HuH-7 (cell line): ENCODE results near the gene DIP2A.
"Not testable (repeated sequence)": the region's sequence is repeated elsewhere in the genome, so short reads cannot be mapped to it uniquely, and the experiment has no call there.

Source experiments
- DNase-seq: peaks from one replicate; pipeline ENCODE4 v3.0.0; 2011; ENCODE audit warnings: low spot score

Gene DIP2A

DNA sequence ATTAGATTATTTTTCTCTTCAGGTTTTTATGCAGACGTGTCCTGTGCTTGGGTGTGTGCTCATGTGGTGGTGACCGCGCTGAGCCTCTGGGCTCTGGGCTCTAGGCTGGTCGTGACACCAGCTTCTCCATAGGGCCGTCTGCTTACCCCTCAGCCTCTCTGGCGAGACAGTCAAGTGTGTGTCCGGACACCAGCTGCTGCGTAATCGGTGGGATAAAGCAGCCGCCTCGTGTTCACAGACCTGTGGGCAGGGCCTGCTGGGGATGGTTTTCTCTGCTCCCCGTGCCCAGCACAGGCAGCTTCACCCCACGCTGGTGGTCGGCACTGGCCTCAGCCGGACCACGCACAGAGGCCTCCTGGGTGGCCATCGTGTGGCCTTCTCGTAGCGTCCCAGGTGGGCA is 33.6 kb upstream of the DIP2A start:
- no peak for DNase-seq

DNA sequence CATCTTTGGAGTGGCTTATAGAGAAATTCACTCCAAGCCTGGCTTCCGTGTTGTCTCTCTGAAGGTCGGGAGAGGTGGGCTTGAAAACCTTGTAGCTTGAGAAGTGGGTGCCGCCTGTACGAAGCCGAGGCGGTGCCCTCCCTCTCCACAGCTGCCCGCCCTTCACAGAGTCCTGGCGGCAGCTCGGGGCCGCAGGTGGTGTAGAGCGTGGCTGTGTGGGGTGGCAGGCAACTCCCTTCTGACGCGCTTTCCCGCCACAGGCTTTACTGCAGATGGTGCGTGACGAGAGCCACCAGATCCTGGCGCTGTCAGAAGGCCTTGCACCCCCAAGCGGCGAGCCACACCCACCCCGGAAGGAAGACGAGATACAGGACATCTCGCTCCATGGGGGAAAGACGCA is 33.1 kb upstream of the DIP2A start:
- no peak for DNase-seq

DNA sequence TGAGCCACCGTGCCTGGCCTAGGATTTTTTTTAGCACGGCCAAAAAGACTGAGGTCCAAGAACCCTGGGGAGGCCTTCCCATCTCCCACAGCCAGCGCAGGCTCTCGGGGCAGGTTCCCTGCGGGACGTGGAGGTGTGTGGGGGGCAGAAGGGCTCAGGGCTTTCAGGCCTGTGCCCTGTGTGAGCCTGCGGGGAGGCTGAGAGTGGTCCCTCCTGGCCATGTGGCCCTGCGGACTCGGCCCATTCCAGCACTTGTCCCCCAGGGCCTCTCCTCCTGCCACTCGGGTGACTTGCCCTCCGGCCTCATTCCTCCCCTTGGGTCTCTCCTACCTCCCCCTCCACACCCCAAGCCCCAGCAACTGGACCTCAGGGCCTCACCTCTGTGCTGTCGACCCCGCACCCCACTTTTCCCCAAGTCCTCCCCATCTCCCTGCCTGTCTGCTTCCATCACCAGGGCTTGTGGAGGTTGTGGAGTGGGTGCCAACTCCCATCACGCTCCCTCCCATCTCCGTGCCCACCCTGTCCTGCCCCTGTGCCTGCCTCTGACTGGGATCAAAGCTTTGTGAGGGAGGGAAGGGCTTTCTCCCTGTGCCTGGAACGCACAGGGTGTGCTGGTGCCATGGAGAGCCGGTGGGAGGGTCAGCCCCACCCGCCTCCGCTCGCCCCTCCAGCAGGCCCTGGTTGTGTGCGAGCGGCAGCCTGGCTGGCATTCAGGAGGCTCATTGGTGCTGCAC is 32.2 kb upstream of the DIP2A start:
- DNase-seq = no peak

DNA sequence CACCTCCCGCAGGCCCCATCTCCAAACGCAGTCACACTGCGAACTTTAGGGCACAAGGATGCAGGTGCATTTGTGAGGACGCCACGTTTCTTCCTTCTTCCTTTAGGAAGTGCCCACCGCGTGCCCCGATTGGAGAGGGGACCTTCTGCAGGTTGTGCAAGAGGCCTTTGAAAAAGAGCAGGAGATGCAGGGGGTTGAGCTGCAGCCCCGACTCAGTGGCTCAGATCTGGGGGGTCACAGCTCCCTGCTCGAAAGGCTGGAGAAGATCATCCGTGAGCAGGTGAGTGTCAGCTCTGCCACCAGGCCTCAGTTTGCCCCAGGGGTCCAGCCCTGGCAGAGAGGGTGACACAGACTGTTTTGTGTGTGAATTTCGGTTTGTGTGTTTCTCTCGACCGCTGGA is 31.2 kb upstream of the DIP2A start:
- DNase-seq = no peak

DNA sequence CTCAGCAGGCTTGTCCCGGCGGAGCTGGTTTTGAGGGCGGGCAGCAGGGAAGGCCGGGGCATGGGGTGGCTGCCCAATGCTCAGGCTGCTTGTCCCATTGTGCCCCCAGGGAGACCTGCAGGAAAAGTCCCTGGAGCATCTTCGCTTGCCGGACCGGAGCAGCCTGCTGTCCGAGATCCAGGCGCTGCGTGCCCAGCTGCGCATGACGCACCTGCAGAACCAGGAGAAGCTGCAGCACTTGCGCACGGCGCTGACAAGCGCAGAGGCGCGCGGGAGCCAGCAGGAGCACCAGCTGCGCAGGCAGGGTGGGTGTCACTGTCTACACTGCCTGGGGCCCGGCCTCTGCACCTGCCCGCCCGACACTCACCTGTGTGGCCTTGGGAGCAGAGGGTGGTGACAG is 30.4 kb upstream of the DIP2A start:
- no peak for DNase-seq

DNA sequence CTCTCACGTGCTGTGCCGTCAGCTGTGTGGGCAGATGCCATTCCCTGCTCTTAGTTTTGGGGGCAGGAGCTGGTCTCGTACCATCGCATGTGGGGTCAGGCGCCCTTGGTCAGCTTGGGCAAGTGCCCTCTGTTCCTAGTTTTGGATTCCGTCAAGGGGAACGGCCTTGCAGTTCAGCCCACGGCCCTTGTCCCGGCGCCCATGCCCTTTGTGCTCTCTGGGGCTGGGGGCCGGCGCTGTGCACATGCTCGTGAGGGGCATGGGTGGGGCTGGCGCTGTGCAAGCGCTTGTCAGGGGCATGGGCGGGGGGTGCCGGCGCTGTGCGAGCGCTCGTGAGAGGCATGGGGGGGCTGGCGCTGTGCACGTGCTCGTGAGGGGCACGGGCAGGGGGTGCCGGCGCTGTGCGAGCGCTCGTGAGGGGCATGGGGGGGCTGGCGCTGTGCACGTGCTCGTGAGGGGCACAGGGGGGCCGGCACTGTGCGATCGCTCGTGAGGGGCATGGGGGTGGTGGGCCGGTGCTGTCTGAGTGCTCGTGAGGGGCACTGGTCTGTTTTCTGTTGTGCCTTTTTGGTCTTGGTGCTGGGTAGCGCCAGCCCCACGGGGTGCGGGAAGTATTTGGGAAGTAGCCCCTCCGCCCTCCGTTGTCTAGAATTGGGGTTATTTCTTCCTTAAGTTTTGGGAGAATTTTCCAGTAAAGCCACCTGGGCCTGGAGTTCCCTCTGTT is 29.5 kb upstream of the DIP2A start:
- no peak for DNase-seq

DNA sequence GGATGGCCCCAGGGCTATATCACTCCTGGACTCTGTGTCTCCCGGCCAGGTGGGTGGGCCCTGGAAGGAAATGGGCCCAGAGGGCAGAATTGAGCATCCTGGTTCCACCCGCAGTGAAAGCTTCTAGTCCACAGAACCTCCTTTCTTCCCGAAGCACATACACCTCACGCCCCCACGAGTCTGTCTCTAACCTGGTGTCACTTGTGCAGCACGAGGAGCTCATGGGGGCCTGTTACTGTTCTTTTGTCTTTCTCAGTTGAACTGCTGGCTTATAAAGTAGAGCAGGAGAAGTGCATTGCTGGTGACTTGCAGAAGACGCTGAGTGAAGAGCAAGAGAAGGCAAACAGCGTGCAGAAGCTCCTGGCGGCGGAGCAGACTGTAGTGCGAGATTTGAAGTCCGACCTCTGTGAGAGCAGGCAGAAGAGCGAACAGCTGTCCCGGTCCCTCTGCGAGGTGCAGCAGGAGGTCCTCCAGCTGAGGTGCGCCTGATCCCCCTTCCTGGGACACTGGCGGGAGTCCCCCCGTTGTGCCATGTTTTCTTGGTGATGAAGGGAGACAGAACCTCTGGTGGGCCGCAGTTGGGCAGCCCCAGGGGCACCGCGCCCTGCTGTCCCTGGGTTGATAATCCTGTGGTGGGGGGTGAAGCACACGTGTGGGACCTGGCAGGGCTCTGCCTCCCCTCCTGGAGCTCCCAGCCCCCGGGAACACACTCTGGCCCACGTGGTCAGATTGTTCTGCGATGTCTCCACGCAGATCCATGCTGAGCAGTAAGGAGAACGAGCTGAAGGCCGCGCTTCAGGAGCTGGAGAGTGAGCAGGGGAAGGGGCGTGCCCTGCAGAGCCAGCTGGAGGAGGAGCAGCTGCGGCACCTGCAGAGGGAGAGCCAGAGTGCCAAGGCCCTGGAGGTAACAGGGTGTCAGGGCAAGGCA is 28.7 kb upstream of the DIP2A start:
- DNase-seq = no peak

DNA sequence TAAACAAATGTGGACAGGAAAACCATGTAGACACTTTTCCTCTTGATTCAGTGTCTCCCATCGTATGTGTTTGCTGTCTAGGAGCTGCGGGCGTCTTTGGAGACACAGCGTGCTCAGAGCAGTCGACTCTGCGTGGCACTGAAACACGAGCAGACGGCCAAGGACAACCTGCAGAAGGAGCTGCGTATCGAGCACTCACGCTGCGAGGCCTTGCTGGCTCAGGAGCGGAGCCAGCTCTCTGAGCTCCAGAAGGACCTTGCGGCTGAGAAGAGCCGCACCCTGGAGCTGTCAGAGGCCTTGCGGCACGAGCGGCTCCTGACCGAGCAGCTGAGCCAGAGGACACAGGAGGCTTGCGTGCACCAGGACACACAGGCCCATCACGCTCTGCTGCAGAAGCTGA is 27.2 kb upstream of the DIP2A start:
- no peak for DNase-seq

DNA sequence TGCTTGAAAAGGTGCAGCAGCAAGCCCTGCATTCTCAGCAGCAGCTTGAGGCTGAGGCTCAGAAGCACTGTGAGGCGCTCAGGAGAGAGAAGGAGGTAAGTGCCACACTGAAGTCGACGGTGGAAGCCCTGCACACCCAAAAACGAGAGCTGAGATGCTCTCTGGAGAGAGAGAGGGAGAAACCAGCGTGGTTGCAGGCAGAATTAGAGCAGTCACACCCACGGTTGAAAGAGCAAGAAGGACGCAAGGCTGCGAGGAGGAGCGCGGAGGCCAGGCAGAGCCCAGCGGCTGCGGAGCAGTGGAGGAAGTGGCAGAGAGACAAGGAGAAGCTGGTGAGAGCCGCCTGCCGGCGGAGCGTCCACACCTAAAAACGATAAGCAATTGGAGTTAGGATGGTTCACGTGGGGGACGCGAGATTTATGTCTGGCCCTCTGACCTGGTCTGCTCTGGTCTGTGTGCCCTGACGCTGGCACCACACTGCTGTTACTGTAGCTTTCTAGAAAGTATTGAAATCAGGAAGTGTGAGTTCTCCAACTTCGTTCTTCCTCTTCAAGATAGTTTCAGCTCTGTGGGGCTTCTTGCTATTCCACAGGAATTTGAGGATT is 26.7 kb upstream of the DIP2A start:
- no peak for DNase-seq

DNA sequence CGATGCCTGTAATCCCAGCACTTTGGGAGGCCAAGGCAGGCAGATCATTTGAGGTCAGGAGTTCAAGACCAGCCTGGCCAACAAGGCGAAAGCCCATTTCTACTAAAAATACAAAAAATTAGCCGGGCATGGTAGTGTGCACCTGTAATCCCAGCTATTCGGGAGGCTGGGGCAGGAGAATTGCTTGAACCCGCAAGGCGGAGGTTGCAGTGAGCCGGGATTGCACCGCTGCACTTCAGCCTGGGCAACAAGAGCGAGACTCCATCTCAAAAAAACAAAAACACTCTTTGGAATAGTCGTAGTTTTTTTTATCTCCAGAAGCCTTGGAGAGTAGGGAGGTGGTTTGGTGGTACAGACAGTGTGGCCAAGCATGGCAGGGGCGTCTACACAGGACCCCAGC is 25.6 kb upstream of the DIP2A start:
- not testable (repeated sequence) for DNase-seq

DNA sequence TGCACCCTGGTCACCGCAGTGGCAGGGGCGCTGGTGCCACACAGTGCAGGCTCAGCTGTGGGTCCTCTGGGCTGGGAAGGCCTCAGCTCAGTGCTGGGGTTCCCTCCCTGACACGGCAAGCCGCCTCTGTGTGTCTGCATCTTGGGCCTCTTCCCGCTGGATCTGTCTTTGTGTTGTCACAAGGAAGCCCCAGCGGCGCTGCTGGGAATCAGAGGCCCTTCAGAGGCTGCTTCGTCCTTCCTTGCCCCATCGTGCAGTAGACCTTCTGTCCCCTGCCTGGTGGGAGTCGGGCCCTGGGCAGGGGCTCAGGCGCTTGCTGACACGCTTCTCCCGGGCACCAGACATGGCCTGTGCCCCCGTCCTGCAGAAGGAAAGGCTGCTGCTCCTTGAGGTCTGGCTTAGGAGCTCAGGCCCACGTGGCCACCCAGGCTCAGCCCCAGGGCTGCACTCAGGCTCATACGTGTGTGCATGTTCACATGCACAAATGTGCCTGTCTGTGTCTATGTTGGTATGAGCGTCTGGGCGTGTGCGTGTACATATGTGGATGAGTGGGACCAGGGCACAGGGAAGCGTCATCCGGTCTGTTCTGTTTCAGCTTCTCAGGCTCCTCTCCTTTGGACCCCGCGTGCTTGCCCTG is 24.3 kb upstream of the DIP2A start:
- no peak for DNase-seq

DNA sequence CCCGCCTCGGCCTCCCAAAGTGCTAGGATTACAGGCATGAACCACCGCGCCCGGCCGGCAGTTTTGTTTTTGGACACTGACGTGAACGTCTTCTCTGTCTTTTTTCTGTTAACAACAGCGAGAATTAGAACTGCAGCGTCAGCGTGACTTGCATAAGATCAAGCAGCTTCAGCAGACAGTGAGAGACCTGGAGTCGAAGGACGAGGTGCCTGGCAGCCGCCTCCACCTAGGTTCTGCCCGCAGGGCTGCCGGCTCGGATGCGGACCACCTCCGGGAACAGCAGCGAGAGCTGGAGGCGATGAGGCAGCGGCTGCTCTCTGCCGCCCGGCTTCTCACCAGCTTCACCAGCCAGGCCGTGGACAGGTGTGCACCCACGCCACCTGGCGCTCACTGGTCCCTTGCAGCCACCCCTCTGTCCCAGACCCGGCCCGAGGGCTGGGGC is 22.9 kb upstream of the DIP2A start:
- no peak for DNase-seq

DNA sequence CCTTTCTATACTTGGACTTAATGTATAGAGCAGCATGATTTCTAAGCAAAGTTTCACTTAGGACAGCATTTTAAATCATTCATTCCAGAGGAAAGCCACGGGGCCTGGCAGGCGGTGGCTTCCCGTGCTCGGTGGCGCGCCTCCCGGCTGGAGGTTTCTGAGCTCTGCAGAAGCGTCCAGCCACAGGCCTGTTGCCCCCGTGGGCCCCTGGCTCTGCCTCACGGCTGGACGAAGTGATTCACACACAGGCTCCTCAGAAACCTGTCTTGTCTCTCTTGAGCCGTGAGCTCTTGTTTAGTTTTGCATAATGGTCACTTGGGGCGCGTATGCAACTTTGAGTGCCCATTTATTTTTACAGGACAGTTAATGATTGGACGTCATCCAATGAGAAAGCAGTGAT is 22.1 kb upstream of the DIP2A start:
- DNase-seq = no peak

DNA sequence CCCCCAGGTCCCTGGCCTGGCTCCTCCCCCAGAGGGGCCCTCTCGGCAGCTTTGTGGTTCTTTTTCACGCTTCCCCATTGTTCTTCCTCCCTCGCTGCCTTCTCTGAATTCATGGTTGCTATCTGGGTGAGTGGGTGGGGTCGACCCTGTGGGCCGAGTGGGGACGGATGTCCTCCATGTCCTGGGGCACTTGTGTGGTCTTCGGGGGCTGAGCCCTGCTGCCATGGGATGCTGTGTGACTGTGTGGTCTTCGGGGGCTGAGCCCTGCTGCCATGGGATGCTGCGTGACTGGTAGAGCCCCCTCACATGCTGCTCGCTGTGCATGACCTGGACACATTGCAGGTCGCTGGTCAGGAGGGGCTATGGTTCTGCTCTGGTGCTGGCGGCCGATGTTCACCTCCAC is 21.6 kb upstream of the DIP2A start:
- DNase-seq = no peak

DNA sequence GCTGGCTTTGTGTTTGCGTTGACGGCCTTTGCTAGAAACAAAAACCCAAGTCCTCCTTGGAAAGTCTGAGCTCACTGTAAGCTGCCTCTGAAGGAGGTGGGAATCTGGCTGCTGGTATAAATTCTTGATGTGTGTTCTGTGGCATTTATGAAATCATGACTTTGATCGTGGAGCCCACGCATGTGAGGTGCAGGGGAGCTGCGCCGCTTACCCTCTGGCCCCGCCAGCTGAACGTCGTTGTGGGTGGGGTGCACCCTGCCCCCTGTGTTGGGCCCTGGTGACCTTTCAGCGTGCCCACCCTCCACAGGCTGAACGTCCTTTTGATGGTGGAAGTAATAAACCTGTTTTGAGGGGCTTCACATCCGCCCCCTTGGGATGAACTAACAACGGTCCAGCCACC is 21.2 kb upstream of the DIP2A start:
- DNase-seq = no peak

DNA sequence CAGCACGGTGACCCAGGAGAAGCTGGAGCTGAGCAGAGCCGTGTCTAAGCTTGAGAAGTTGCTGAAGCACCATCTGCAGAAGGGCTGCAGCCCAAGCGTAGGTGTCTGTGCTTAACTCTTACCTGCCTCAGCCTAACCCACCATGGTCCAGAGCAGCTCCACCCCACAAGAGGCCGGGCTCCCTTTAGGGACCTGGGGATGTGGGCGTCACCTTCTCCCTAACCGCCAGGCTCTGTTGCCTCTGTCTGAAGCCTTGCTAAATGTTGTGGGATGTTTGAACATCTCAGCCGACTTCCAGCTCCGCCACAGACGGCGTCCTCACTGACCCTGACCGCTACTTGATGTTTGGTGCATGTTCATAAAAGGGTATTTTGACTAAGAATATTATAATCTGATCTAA is 20.4 kb upstream of the DIP2A start:
- DNase-seq = no peak

DNA sequence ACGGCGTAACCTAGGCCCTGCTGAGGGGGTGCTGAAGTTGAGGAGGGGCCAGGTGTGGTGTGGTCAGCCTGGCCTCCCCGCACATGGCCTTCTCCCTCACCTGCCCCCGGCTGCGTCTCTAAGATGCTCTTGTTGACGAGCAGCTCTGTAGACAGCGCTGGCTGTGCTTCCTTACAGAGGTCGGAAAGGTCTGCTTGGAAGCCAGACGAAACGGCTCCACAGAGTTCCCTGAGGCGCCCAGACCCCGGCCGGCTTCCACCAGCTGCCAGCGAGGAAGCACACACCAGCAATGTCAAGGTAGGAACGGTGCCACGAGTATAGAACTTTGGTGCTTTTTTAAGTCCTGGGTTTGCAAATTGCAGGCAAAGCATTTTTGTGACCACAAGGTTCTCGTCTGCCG is 18.8 kb upstream of the DIP2A start:
- DNase-seq = no peak

DNA sequence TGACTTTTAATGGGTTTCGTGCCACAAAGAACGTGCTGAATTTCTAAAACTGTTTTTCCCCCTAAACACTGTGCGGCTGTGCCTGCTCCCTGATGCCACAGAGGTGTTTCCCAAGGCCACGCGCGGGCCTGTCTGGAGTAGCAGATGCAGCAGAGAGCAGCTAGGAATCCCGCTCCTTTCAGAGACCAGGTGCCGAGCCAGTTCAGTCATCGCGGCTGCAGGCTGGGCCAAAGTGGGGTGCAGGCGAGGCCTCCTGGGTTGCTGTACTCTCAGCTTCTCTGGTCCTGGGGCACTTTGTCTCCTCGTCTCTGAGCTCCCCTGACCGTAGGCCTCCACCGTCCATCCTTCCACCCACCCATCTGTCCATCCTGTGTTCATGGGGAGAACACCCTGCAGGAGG is 17.4 kb upstream of the DIP2A start:
- DNase-seq = no peak

DNA sequence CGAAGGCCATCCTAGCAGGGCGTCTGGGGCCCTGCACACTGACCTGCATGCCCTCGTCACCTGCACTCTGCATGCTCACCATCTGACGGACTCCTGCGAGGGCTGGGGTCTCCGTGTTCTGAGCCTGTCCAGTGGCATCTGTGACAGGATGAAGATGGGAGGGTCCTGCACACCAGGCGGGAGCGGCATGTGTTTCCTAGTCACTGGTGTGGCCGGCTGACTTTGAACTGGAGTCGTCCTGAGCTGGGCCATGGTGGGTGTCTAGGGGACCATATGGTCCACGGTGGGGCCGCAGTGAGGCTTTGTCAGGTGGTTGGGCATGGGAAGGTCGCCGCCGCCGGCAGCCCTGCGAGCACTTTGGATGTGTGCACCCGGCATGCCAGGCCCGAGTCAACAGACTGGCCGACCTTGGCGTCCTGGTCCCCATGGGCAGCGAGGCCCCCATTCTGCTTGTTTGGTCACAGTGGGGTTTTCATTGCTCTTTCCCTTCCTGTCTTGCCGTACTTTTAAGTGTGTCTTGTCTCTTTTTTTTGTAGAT is 16.7 kb upstream of the DIP2A start:
- no peak for DNase-seq

DNA sequence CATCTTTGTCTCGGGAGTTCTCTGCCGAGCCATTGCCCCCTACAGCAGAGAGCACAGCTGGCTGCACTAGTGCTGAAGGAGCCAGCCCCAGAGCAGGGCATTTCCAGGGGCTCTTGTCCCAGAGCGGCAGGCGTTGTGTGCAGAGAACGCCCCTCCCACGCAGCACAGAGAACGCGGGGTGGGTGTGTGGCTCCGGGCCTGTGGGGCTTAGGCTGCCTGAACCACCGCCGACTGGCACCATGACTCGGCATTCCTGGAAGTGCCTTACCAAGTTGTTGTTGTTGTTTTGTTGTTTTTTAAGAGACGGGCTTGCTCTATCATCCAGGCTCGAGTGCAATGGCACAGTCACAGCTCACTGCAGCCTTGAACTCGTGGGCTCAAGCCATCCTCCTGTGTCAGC is 15.8 kb upstream of the DIP2A start:
- DNase-seq = no peak

DNA sequence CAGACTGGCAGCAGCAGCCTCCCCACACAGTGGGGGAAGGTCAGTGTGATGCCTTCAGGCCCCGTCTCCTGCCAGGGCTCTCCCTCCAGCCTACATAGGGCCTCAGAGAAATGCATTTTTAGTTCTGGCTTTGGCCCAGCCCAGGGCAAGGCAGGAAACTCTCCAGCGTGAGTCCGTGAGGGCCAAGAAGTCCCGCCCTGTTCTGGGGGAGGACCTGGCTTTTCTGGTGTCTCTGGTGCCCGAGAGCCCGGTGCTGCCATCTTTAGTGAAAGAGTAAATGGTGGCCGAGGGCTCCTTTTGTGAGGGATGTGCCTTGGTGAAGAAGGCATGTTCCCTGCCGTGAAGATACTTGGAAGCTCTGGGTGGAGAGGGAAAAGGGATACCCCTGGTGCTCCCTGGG is 14.8 kb upstream of the DIP2A start:
- DNase-seq = no peak

DNA sequence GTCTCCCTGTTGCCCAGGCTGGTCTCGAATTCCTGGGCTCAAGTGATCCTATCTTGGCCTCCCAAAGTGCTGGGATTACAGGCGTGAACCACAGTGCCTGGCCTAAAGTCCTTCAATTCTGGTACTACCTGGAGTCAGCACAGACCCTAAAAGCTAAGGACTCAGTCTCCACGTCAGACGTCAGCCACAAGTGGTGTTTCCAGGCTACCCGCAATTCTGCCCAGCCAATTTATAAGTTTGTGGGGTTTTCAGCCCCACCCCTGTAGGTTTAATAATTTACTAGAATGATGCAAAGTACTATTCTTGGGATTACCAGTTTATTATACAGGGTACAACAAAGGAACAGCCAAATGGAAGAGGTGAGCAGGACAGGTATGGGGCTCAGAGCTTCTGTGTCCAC is 10.6 kb upstream of the DIP2A start:
- DNase-seq = no peak
